ENCODE data around the gene LSP1.

LSP1 gene

GRCh38 chr11:1906611-1907423, 53.9 kb downstream of the LSP1 start:
- Histone ChIP-seq H3K9me3 (no peaks in the 10 kb centered on the region), H3K4me3 (no peak overlapping the region), H3K4me1 (no peaks in the 10 kb centered on the region; the same call in 1 of the 2 replicates), H3K36me3 (replicated peaks) (no peaks in the 10 kb centered on the region), H3K27me3 (ENCODE audit: low read depth) (peaks cover 3% of the 10 kb centered on the region; the same call in 1 of the 2 replicates)
- in situ Hi-C loops (cut with MboI; ENCODE audit: low sequenced_read_pairs), result no loop called here
- DNase-seq (ENCODE audit: low spot score in 2 of 2), result no peak

- peaks cover 3% of the 10 kb centered on the region; the same call in 1 of the 2 replicates for H3K27me3 ChIP-seq (ENCODE audit: low read depth)
- H3K4me1 ChIP-seq, result no peaks in the 10 kb centered on the region; the same call in 1 of the 2 replicates
- no peak for DNase-seq (ENCODE audit: low spot score in 2 of 2)
- in situ Hi-C loops (cut with MboI; ENCODE audit: low sequenced_read_pairs), result no loop called here
- H3K36me3 ChIP-seq (replicated peaks), result no peaks in the 10 kb centered on the region
- no peak overlapping the region for H3K4me3 ChIP-seq
- no peaks in the 10 kb centered on the region for H3K9me3 ChIP-seq
Observed at GRCh38 chr11:1908618-1909017, 55.7 kb downstream of the LSP1 start.

DNA sequence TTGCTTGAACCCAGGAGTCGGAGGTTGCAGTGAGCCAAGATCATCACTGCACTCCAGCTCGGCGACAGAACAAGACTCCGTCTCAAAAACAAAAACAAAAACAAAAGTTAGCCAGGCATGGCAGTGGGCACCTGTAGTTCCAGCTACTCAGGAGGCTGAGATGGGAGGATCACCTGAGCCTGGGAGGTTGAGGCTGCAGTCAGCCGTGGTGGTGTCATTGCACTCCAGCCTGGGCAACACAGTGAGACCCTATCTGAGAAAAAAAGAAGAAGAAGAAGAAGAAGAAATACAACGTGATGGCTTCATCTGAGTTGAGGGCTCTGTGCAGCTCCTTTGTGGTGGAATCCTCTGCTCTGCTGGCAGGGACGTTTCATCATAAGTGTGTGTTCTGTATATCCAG, 56.6 kb downstream of the LSP1 start:
- Histone ChIP-seq H3K4me3 (no peak overlapping the region), H3K9me3 (no peaks in the 10 kb centered on the region), H3K4me1 (no peaks in the 10 kb centered on the region; the same call in 1 of the 2 replicates), H3K27me3 (ENCODE audit: low read depth) (peaks cover 3% of the 10 kb centered on the region; the same call in 1 of the 2 replicates), H3K36me3 (replicated peaks) (no peaks in the 10 kb centered on the region)
- no peak for DNase-seq (ENCODE audit: low spot score in 2 of 2)
- in situ Hi-C loops (cut with MboI; ENCODE audit: low sequenced_read_pairs), result no loop called here

- Histone ChIP-seq H3K9me3 (no peaks in the 10 kb centered on the region), H3K4me1 (no peaks in the 10 kb centered on the region; the same call in 1 of the 2 replicates), H3K4me3 (no peak overlapping the region), H3K27me3 (ENCODE audit: low read depth) (no peaks in the 10 kb centered on the region), H3K36me3 (replicated peaks) (no peaks in the 10 kb centered on the region)
- in situ Hi-C loops (cut with MboI; ENCODE audit: low sequenced_read_pairs), result no loop called here
- no peak for DNase-seq (ENCODE audit: low spot score in 2 of 2)
Observed at GRCh38 chr11:1912289-1912878, 59.5 kb downstream of the LSP1 start.

DNA sequence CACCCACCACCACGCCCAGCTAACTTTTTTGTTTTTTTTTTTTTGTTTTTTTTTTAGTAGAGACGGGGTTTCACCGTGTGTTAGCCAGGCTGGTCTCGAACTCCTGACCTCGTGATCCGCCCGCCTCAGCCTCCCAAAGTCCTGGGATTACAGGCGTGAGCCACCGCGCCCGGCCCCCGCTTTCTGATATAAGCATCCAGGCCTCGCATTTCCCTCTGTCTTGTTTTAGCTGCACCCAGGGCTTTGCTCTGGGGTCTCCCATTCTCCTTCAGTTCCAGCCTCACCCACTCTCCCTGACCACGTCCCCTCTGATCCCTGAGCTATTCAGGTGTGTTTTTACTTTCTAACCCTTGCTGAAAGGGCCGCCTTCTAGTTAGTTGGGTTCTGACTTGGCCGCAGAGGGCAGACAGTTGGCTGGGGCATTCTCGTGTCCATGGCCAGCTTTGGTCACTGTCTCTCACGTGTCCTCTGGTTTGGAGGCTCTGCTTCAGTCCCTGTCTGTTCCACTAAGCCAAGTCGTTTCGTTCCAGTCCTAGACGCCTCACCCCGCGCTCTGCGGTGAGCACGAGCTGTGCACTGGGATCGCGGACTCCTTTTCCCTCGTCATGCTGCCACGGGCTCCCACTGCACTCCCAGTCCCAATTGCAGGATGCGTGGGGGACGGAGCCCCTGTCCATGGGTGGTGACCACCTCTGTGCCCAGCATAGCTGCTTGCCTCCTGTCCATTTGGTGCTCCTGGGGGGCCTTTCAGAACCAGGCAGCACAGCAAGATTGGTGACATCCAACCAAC, 60.6 kb downstream of the LSP1 start:
- Histone ChIP-seq H3K9me3 (no peaks in the 10 kb centered on the region), H3K36me3 (replicated peaks) (no peaks in the 10 kb centered on the region), H3K27me3 (ENCODE audit: low read depth) (no peaks in the 10 kb centered on the region), H3K4me3 (no peak overlapping the region), H3K4me1 (no peaks in the 10 kb centered on the region; the same call in 1 of the 2 replicates)
- in situ Hi-C loops (cut with MboI; ENCODE audit: low sequenced_read_pairs), result no loop called here
- DNase-seq (ENCODE audit: low spot score in 2 of 2), result no peak

DNA sequence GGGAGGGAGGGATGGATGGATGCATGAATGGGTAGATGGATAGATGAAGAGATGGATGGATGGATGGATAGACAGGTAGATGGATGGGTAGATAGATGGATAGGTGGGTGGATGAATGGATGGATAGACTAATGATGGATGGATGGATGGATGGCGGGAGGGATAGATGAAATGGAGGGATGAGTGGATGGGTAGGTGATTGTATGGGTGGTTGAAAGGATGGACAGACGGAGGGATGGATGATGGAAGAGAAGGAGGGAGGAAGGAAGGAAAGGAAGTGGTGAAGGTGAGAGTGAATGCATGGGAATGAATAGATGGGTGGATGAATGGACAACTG, 62.9 kb downstream of the LSP1 start:
- H3K27me3 ChIP-seq (ENCODE audit: low read depth), result no peaks in the 10 kb centered on the region
- in situ Hi-C loops (cut with MboI; ENCODE audit: low sequenced_read_pairs), result loop anchor here (5.0 kb wide), 1 partner anchor 33 kb away; no protein-coding TSS in a partner anchor
- H3K4me3 ChIP-seq, result no peak overlapping the region
- no peak for DNase-seq (ENCODE audit: low spot score in 2 of 2)
- H3K4me1 ChIP-seq, result no peaks in the 10 kb centered on the region
- no peaks in the 10 kb centered on the region for H3K9me3 ChIP-seq
- H3K36me3 ChIP-seq (replicated peaks), result no peaks in the 10 kb centered on the region

GRCh38 chr11:1916132-1916985, 63.5 kb downstream of the LSP1 start:
- H3K27me3 ChIP-seq (ENCODE audit: low read depth), result no peaks in the 10 kb centered on the region
- no peaks in the 10 kb centered on the region for H3K36me3 ChIP-seq (replicated peaks)
- no peak for DNase-seq (ENCODE audit: low spot score in 2 of 2)
- H3K4me3 ChIP-seq, result no peak overlapping the region
- no peaks in the 10 kb centered on the region for H3K9me3 ChIP-seq
- in situ Hi-C loops (cut with MboI; ENCODE audit: low sequenced_read_pairs), result loop anchor here (5.0 kb wide), 1 partner anchor 34 kb away; no protein-coding TSS in a partner anchor
- no peaks in the 10 kb centered on the region for H3K4me1 ChIP-seq

- H3K4me1 ChIP-seq, result no peaks in the 10 kb centered on the region
- no peaks in the 10 kb centered on the region for H3K27me3 ChIP-seq (ENCODE audit: low read depth)
- DNase-seq (ENCODE audit: low spot score in 2 of 2), result no peak
- H3K36me3 ChIP-seq (replicated peaks), result no peaks in the 10 kb centered on the region
- H3K9me3 ChIP-seq, result no peaks in the 10 kb centered on the region
- in situ Hi-C loops (cut with MboI; ENCODE audit: low sequenced_read_pairs), result loop anchor here (5.0 kb wide), 1 partner anchor 35 kb away; no protein-coding TSS in a partner anchor
- no peak overlapping the region for H3K4me3 ChIP-seq
Observed at GRCh38 chr11:1916986-1917522, 64.2 kb downstream of the LSP1 start.

GRCh38 chr11:1917523-1918435, 64.9 kb downstream of the LSP1 start:
- in situ Hi-C loops (cut with MboI; ENCODE audit: low sequenced_read_pairs), result loop anchor here (5.0 kb wide), 1 partner anchor 35 kb away; no protein-coding TSS in a partner anchor
- H3K4me3 ChIP-seq, result no peak overlapping the region
- H3K27me3 ChIP-seq (ENCODE audit: low read depth), result no peaks in the 10 kb centered on the region
- H3K9me3 ChIP-seq, result no peaks in the 10 kb centered on the region
- no peak for DNase-seq (ENCODE audit: low spot score in 2 of 2)
- H3K36me3 ChIP-seq (replicated peaks), result no peaks in the 10 kb centered on the region
- no peaks in the 10 kb centered on the region for H3K4me1 ChIP-seq

DNA sequence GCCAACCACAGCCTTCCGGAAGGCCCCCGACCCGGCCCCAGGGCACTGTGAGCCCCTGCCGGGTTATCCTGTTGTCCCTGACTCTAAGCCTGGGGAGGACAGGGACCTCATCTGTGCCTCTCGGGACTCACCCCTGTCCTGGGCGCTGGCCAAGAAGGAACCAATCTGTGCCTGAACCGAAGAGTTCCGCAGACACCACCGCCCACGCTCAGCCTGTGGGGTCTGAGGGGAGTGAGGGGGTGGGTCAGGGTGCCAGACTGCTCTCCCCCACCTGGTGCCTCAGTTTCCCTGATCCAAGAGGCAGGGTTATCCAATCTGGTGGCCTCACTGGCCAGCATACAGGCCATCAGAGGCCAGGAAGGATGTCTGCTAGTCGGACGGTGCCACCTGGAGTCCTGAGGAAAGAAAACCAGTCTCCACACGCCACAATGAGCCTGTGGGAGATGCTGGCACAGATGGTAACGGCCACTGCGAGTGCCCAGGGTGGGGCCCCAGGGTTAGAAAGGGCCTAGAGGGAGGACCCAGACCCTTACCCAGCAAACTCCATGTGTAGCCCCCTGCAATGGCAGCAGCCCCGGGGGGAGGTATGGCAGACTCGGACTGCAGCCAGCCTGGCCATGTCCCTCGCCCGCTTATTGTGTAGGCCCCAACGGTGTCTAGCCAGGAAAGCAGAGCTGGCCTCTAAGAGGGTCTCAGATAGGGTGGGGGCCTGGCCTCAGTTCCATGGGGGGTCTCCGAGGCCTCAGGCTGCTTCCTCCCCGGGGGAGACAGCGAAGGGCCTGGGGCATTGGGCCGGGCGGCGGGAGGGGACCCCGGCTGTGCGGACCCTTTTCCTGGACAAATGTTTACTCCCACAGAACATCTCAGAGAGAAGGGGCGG, 65.8 kb downstream of the LSP1 start:
- no peaks in the 10 kb centered on the region for H3K36me3 ChIP-seq (replicated peaks)
- H3K9me3 ChIP-seq, result no peaks in the 10 kb centered on the region
- H3K27me3 ChIP-seq (ENCODE audit: low read depth), result no peaks in the 10 kb centered on the region
- no peaks in the 10 kb centered on the region for H3K4me1 ChIP-seq
- in situ Hi-C loops (cut with MboI; ENCODE audit: low sequenced_read_pairs), result loop anchor here (5.0 kb wide), 1 partner anchor 36 kb away; no protein-coding TSS in a partner anchor
- no peak overlapping the region for H3K4me3 ChIP-seq
- DNase-seq (ENCODE audit: low spot score in 2 of 2), result no peak

- no peak within 1 kb of the TSS for H3K4me3 ChIP-seq
- DNase-seq (ENCODE audit: low spot score in 2 of 2), result no peak
- H3K27me3 ChIP-seq (ENCODE audit: low read depth), result no peaks in the 10 kb centered on the region
- H3K9me3 ChIP-seq, result no peaks in the 10 kb centered on the region
- H3K4me1 ChIP-seq, result no peaks in the 10 kb centered on the region
- in situ Hi-C loops (cut with MboI; ENCODE audit: low sequenced_read_pairs), result loop anchor here (5.0 kb wide), 1 partner anchor 37 kb away; no protein-coding TSS in a partner anchor
- H3K36me3 ChIP-seq (replicated peaks), result no peaks in the 10 kb centered on the region
Observed at GRCh38 chr11:1919391-1920127, 66.7 kb downstream of the LSP1 start, which contains the start of gene TNNT3. Gene TNNT3 (plus strand): TSS chr11:1919703. CDS start chr11:1922875, 3,172 bp downstream.

All from HAP-1 (cell line).